HG03520 (cell line): ENCODE data around the gene GANC.
"Not testable (repeated sequence)": the region's sequence is repeated elsewhere in the genome, so short reads cannot be mapped to it uniquely, and the experiment has no call there.

Experiments used
- ATAC-seq: cut with Tn5 transposase; IDR thresholded peaks from one replicate; pipeline ENCODE4 v1.9.1; 2021; ENCODE audit warnings: mild to moderate bottlenecking, moderate library complexity; ENCODE audit not compliant: unreplicated experiment

The GANC gene, protein sequence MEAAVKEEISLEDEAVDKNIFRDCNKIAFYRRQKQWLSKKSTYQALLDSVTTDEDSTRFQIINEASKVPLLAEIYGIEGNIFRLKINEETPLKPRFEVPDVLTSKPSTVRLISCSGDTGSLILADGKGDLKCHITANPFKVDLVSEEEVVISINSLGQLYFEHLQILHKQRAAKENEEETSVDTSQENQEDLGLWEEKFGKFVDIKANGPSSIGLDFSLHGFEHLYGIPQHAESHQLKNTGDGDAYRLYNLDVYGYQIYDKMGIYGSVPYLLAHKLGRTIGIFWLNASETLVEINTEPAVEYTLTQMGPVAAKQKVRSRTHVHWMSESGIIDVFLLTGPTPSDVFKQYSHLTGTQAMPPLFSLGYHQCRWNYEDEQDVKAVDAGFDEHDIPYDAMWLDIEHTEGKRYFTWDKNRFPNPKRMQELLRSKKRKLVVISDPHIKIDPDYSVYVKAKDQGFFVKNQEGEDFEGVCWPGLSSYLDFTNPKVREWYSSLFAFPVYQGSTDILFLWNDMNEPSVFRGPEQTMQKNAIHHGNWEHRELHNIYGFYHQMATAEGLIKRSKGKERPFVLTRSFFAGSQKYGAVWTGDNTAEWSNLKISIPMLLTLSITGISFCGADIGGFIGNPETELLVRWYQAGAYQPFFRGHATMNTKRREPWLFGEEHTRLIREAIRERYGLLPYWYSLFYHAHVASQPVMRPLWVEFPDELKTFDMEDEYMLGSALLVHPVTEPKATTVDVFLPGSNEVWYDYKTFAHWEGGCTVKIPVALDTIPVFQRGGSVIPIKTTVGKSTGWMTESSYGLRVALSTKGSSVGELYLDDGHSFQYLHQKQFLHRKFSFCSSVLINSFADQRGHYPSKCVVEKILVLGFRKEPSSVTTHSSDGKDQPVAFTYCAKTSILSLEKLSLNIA (N-terminal part only)

GRCh38 chr15:42272939-42273899, at the start of gene GANC, which contains the start of gene TMEM87A:
TSS of gene GANC (plus strand) at chr15:42273201. CDS start at chr15:42274482, 1,281 bp downstream.
TSS of gene TMEM87A (minus strand) at chr15:42273433. CDS start at chr15:42273398, 35 bp downstream.
- peak; percentile 79 for ATAC-seq

- ATAC-seq, result no peak
Measured at GRCh38 chr15:42226648-42227047, 46.4 kb upstream of the GANC start.

GRCh38 chr15:42228036-42228435, 45.0 kb upstream of the GANC start:
- ATAC-seq, result no peak

DNA sequence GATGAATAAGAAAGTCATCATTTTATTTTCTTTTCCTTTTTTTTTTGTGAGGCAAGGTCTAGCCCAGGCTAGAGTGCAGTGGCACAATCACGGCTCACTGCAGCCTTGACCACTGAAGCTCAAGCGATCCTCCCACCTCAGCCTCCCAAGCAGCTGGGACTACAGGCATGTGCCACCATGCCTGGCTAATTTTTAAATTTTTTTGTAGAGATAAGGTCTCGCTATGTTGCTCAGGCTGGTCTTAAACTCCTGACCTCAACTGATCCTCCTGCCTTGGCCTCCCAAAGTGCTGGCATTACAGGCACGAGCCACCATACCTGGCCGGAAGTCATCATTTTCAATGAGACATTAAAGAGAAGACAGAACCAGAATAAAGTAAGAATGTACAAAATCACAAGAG, 44.0 kb upstream of the GANC start:
- ATAC-seq, result not testable (repeated sequence)

DNA sequence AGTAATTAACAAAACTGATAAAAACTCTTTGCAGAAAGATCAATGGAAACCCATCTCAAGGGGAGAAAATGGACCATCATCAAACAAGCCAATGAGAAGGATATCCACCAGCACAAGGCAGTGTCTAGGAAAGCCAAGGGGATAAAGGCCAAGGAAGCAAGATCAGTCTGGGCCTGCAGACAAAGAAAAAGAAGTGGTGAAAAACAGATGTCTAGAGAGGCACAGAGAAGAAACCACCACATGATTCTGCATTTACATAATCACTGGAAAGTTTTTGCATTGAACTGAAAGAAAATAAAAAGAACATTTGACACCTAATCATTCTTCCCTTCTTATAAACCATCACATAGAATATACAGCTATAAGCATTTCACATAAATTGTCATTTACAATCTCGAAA, 41.9 kb upstream of the GANC start:
- ATAC-seq, result no peak

- no peak for ATAC-seq
Measured at GRCh38 chr15:42232606-42233005, 40.4 kb upstream of the GANC start.

- ATAC-seq, result no peak
Measured at GRCh38 chr15:42233107-42233506, 39.9 kb upstream of the GANC start.

GRCh38 chr15:42239528-42240182, 33.3 kb upstream of the GANC start:
- no peak for ATAC-seq

- no peak for ATAC-seq
Measured at GRCh38 chr15:42240823-42241222, 32.2 kb upstream of the GANC start.

DNA sequence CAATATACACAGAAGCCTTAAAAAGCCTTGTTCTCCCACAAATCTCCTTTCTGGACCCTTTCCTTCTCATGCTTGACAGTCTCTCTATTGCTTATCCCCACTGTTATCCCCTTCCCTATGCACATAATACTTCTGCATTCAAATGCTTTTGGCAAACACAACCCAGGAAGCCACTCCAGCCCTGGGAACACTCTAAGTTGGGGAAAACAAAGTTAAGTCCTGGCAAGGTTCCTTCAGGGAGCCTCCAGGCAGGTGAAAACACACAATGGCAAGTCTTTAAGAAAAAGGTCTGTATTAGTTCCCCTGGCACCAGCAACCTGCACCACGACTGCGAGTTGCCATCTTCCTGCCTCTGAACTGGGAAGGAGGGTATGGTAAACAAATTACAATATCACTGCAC, 19.7 kb upstream of the GANC start:
- ATAC-seq, result no peak

DNA sequence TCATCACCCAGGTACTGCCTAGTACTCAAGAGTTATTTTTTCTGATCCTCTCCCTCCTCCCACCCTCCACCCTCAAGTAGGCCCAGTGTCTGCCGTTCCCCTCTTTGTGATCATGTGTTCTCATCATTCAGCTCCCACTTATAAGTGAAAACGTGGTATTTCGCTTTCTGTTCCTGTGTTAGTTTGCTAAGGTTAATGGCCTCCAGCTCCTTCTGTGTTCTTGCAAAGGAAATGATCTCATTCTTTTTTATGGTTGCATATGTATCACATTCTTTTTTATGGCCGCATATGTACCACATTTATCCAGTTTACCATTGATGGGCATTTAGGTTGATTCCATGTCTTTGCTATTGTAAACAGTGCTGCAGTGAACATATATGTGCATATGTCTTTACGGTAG, 8.2 kb upstream of the GANC start:
- no peak for ATAC-seq

- no peak for ATAC-seq
Measured at GRCh38 chr15:42267286-42267685, 5.7 kb upstream of the GANC start.

- no peak for ATAC-seq
Measured at GRCh38 chr15:42270551-42270950, 2.5 kb upstream of the GANC start.

DNA sequence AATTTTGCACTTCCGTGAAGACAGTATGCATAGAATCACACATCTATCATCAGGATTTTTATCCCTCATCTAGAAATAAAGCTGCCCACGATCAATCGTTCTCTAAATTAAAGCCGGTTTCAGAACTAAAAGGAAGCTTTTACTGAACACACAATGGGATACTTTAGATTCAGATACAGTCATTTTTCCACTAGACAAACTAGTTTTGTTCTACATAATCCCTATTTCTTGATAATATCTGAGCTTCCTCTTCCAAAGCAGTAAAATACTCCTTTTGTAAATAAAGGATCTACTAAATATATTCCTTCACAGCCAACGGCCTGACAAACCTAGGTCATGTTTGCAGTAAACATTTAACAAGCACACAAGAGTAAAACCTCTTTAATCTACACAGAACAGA, 2.0 kb upstream of the GANC start:
- no peak for ATAC-seq

GRCh38 chr15:42273900-42274701, 1.1 kb downstream of the GANC start:
- peak; percentile 19 for ATAC-seq

DNA sequence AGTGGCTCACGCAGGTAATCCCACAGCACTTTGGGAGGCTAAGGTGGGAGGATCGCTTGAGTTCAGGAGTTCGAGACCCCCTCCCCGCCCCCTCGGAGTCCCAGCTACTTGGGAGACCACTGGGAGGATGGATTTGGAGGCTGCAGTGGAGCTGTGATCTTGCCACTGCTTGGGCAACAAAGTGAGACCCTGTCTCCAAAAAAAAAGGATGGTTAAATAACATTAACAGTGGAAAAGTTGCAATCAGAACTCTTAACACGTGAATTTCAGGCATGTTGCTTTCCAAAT, 1.6 kb downstream of the GANC start:
- no peak for ATAC-seq

DNA sequence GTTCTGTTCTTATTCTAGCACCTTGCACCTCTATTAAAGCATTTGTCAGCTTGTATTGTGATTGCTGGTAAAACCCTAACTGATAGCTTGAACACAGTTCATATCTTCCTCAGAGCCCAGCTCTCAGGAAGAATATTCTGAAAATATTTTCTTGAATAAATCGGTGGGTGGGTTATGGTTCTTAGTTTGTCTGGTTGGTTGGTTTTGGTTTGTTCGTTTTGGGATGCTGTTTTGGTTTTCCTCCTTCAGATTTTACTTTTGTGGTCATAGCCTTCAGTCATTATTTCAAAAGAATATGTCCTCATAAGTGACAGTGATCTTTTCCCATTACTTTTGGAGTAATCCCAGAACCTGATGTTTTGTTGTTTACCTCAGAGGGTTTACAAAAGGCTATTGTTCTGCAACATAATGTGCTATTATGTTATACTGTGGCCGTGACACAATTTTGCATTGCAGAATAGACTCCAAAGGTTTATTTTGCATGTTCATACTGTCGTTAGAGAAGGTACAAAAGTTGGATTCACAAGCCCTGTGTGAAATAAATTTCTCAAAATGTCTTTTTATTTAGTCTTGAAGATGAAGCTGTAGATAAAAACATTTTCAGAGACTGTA, 2.9 kb downstream of the GANC start:
- ATAC-seq, result no peak

DNA sequence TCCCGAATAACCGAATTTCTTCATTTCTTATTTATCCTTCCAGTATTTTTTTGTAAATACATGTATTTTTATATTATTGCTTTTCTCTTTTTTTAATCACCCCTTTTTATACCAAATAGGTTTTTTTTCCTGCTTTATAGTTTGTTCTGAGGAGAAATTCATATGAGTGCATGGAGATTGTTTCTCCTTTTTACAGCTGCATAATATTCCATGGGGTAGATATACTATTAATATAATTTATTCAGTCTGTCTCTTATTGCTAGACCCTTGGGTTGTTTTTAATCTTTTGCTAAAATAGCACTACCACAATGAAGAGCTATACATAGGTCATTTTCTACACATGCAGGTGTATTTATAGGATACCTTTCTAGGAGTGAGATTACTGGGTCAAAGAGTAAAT, 3.8 kb downstream of the GANC start:
- no peak for ATAC-seq

- no peak for ATAC-seq
Measured at GRCh38 chr15:42279234-42279723, 6.3 kb downstream of the GANC start.
